NCI-H2171 (cell line): ENCODE measurements around the gene DNHD1.

Experiments
- DNase-seq: peaks from one replicate; lab custom pipeline; 2025; lab: John Stamatoyannopoulos, UW

The DNHD1 gene, protein sequence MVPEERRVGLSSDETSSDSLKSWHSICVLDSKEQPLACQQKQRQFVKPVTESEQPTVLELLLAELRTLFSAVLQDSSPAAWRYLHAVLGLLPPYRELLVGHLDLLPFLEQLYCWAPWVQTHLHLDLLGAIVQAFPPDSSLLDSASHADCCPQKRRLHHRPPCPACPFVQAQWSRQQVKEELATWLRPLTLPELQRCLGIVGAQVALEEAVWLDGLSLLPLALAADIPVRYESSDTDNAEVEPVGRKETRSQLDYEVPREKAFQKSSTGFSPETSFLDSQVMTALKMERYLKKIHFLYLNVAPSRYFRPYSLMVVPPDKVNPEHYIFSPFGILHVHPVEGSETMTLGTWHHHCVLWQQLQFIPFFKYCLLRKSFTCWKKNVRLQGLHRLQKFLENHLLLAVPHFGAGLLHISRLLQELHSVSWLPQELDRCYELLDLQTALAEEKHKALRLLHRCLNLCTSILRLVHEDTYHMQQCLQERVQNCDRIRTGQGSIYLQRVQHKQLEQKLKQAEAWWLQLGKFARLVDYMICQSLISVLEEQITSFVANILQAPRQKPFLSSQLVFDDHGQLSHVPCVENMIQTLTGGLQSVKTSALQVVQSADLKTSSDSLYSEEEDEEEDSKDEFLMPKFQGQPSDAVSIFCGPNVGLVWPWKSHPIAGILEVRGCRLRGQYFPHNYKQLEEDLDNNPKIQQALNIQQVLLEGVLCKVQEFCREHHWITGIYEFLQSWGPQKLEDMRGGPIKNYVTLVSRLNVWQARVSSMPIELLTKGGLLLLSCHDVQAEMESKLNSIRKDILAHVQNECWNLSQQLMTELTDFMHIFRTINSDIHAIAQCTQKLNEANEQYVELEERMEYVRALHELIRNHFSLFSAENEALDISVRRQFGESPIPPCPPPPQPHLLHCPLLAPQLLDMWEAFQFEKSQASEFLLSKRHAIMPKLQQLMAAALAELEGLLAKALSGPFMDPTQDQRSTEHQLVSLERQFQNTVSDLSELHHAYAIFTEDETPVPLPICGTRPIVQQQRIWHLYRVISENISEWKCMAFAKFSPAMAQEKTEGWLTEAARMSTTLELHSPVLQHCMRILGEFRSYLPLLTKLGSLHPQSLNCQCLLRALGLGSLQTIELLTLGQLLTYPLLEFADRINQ (N-terminal part only)

DNA sequence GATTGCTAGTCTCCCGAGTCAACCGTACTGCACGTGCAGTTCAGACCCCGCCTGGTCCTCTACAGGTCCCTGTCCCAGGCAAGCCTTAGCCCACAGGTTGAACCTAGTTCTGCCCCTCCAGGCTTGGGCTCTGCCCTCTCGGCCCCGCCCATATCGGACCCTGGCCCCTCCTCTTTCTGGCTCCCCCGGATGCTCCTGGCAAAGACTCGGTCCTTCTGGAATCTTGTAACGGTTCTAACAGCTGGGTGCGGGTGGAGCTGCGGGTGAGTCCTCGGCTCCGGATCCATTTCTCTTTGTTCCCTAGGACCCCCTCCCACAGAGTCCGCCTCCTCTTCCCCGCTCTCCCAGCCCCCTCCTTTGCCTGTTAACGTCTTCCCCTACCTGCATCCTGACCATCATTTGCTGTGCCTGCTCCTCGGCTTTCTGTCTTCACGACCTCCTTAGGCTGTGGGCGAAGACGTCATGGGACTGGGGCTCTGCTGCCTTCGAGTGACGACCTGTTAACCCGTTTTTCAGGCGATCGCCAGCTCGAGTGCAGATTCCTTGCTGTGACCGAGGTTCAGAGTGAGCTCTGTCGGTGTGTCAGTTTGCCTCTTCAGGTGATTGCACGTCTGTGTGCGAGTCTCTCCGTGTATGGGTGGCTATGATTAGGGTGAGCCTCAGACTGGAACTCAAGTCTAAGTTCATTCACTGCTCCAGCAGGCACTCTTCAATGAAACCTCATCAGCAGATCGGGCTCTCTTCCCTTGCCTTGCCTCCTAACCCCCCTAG lies at the start of gene DNHD1:
DNHD1 (plus strand) TSS at position 212 of the 771 bp plus-strand sequence. CDS start 936 bp downstream, outside the sequence.
- DNase-seq, result no peak

DNA sequence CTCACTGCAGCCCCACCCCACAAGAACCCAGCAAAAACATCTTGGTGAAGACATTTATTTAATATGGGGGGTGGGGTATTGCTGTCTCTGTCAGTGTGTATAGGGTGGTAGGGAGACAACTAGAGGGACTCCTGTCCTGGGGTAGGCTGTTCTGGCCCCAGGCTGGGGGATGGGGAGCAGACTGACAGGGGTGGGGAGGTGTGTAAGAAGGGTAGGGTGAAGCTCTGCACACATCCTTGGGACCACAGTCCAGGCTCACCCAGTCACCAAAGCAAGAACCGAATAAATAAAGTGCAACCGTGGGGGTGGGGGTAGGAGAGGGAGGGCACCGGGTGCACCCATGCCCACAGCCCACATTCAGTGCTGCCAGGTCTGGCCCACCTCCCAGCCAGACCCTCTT lies 48.5 kb upstream of the DNHD1 start:
- DNase-seq, result no peak

DNA sequence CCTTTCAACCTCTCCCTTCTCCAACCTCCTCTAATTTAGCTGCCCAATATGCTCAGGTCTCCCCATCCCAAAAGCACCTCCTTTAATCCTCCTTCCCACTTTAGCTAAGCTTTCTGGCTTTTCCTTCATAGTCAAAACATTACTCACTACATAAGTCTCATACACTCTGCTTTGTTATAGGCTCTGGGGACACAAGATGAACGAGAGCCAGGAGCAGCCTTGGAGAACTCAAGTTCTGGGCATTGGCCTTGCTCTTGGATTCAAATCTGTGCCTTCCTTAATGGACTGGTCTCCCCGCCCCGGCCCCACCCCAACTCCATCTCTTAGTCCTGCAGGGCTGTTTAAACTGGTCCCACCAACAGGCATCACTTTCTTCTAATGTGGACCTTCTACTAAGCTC lies 44.9 kb upstream of the DNHD1 start:
- no peak for DNase-seq

DNA sequence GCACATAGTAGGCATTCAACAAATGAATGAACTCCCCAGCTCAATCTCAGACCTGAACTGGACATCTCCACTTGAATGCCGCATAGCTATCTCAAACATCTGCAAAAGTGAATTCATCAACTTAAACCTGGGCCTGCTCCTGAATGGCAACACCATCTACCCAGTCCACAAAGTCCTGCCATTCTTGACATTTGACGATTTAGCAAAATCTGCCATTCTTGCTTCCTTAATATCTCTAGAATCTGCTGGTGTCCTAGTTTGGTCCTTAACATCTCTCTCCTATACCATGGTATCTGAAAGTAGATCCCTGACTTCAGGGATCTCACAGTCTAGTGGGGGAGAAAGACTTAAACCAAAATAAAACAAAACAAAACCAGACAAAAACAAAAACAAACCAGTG lies 43.9 kb upstream of the DNHD1 start:
- DNase-seq, result no peak

GRCh38 chr11:6455070-6455469 lies 42.0 kb upstream of the DNHD1 start:
- no peak for DNase-seq

DNA sequence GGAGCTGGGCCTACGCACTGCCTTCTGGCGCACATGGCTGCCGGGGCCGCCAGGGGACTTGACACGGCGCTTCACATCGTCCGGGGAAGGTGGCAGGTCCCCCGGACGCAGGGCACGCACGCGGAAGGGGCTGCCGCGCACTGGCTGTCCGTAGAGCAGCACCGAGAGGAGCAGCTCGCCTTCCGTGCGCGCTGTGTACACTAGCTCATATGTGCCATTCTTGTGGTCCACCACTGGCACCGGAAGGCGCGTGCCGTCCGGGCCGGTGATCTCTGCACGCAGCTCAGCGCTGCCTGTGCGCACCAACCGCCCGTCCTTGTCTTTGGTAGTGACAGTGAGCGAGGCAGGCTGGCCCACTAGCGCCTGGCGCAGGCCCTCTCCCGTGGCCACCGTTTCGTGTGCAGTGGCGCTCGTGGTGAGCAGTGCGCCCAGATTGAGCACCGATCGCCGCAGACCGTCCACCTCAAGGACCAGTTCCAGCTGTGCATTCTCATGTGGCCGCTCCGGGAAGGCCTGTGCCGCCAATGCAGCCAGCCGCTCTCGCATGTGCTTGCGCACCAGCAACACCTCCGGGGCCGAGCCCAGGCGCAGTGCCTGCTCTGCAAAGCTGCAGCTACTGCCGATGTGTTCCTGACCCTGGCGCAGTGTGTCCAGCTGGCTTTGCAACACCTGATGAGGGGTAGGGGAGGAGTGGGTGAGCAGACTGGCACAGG lies 40.6 kb upstream of the DNHD1 start:
- no peak for DNase-seq

- no peak for DNase-seq
Observed at GRCh38 chr11:6457581-6458320, 39.3 kb upstream of the DNHD1 start.

GRCh38 chr11:6458352-6459098 lies 38.6 kb upstream of the DNHD1 start:
- no peak for DNase-seq

DNA sequence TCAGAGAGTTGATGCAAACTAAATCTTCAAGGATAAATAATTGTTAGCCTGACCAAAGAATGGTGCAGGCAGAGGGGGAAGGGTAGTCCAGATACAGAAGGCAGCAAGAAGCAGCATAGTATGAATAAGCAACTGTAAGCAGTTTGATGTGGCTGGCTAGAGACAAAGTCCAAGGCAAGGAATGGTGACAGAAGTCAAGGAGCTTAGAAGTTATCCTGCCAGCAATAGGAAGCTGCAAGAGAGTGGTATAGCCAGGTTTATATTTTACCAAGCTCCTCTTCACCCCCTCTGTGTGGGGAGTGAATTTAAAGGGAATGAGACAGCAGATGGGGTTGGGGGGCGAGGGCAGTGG lies 38.0 kb upstream of the DNHD1 start:
- no peak for DNase-seq

GRCh38 chr11:6468712-6469495 lies 28.2 kb upstream of the DNHD1 start:
- DNase-seq, result no peak

DNA sequence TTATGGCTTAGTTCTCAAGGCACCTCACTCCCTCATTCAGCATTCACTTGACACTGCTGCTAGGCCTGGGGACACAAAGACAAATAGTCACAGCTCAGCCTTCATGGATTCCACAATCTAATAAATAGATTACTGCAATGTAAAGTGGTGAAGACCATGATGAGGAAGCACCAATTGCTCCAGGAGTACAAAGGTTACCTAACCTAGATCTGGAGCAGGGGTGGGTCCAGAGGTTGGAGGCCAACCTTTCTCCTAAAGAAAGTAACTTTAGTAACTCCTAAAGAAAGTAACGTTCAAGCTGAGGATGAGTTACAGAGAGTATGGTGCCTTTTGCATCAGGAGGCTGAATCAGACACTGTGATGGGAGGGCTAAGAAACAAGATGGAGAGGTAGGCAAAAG lies 27.5 kb upstream of the DNHD1 start:
- no peak for DNase-seq

DNA sequence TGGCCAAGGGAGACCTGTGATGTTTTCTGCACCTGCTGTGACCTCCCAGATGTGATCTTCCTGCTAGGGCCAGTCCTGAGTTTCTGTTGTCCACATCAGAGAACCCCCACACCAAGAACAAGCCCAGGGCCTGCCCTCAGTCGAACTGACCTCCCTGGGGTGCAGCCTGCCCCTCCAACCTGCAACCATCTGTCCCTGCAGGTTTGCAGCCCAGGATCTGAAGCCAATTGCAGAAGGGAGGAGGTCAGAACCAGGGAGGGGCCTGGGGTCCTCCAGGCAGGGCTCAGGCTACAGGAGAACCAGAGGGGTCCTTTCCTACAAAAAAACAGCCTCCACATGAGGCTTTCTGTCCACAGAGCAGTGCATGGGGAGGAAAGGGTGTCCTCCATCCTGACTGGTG lies 24.1 kb upstream of the DNHD1 start:
- DNase-seq, result no peak

- peak; percentile 60 for DNase-seq
Observed at GRCh38 chr11:6473451-6474412, 23.3 kb upstream of the DNHD1 start, which contains the start of gene TRIM3. Gene TRIM3 (minus strand): TSS chr11:6473941. CDS start chr11:6465695, 8,246 bp downstream.

DNA sequence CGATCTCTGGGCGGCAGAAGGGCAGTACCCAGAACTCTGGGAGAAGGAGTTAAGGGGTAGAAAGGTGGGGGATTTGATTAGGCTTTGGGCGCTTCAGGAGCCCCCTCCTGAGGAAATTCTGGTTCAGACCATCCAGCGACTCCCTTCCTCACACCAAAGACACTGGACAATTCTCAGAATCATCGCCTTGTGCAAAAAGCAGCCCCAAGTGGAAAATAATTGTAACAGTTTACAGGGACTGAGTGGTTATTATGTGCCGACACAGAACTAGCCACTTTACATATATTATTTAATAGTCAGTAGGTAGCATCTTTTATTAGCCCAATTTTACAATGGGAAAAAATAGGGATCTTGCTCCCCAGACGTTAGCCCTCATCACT lies 22.7 kb upstream of the DNHD1 start:
- no peak for DNase-seq

GRCh38 chr11:6474806-6475500 lies 22.1 kb upstream of the DNHD1 start:
- no peak for DNase-seq

DNA sequence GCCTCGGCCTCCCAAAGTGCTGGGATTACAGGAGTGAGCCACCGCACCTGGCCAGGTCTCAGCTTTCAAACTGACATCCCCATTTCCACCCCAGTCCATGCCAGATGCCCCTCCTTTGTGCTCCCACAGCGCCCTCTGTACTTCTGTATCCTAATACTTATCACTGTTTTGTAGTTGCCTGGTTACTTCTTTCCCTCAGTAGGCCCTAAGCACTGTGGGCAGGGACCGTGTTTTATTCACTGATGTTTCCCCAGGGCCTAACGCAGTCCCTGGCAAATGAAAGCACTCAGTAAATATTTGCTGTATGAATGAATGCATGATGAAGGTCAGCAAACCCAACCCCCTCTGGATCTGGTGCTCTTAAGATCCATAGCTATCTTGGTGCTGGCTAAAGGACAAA lies 21.1 kb upstream of the DNHD1 start:
- no peak for DNase-seq

DNA sequence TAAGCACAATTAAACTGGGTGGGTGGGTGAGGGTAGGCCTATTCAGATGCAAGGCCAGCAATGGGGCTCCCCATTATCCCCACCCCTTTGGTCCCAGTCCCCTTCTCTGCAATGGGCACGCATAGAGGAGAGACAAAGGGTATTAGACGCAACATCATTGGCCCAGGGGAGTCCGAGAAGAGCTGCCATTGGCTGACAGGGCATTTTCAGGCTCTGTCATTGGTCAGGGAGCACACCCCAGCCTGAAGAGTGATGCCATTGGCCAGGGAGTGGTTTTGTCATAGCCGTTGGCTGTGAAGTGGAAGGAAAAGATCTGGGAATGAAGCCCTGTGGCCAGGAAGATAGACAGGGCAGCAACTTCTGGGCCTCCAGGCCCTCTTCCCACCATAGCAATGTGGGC lies 20.5 kb upstream of the DNHD1 start:
- no peak for DNase-seq
